NCI-H774 (cell line): ENCODE results near the gene GRHPR.
"Not testable (repeated sequence)": the region's sequence is repeated elsewhere in the genome, so short reads cannot be mapped to it uniquely, and the experiment has no call there.

Experiments used
- DNase-seq: peaks from one replicate; lab custom pipeline; 2025; lab: John Stamatoyannopoulos, UW

GRHPR gene

GRCh38 chr9:37449862-37450632 is 27.6 kb downstream of the GRHPR start:
- no peak for DNase-seq

- DNase-seq: no peak
Measured at GRCh38 chr9:37451628-37452027, 29.1 kb downstream of the GRHPR start.

- DNase-seq: no peak
Measured at GRCh38 chr9:37452611-37453010, 30.1 kb downstream of the GRHPR start.

- no peak for DNase-seq
Measured at GRCh38 chr9:37453827-37454226, 31.3 kb downstream of the GRHPR start.

- no peak for DNase-seq
Measured at GRCh38 chr9:37454238-37454637, 31.7 kb downstream of the GRHPR start.

GRCh38 chr9:37455884-37456647 is 33.6 kb downstream of the GRHPR start:
- no peak for DNase-seq

- no peak for DNase-seq
Measured at GRCh38 chr9:37456817-37457216, 34.3 kb downstream of the GRHPR start.

- DNase-seq: no peak
Measured at GRCh38 chr9:37464006-37464405, 41.5 kb downstream of the GRHPR start.

- DNase-seq: no peak
Measured at GRCh38 chr9:37464426-37465248, 42.1 kb downstream of the GRHPR start.

- peak; percentile 99 for DNase-seq
Measured at GRCh38 chr9:37465249-37466036, 42.9 kb downstream of the GRHPR start, which contains the start of gene ZBTB5. Gene ZBTB5 (minus strand): TSS chr9:37465450. CDS start chr9:37442551, 22,899 bp downstream.

GRCh38 chr9:37466037-37466709 is 43.7 kb downstream of the GRHPR start:
- peak; percentile 5 for DNase-seq

- not testable (repeated sequence) for DNase-seq
Measured at GRCh38 chr9:37467530-37467929, 45.0 kb downstream of the GRHPR start.

- no peak for DNase-seq
Measured at GRCh38 chr9:37468620-37469019, 46.1 kb downstream of the GRHPR start.

GRCh38 chr9:37471942-37472684 is 49.6 kb downstream of the GRHPR start:
- DNase-seq: no peak

GRCh38 chr9:37473982-37474381 is 51.5 kb downstream of the GRHPR start:
- DNase-seq: not testable (repeated sequence)

GRCh38 chr9:37474438-37474837 is 51.9 kb downstream of the GRHPR start:
- DNase-seq: no peak

- DNase-seq: no peak
Measured at GRCh38 chr9:37476930-37477329, 54.4 kb downstream of the GRHPR start.

- DNase-seq: not testable (repeated sequence)
Measured at GRCh38 chr9:37477443-37477842, 54.9 kb downstream of the GRHPR start.

- not testable (repeated sequence) for DNase-seq
Measured at GRCh38 chr9:37477987-37478619, 55.6 kb downstream of the GRHPR start.

- no peak for DNase-seq
Measured at GRCh38 chr9:37480759-37481158, 58.3 kb downstream of the GRHPR start.
